Stimulated activated CD8-positive, alpha-beta memory T cell treated with anti-CD3 and anti-CD28 coated beads, Interleukin-2, amount 100 ng/mL, for 1 hour (primary cell): ENCODE results near the gene TREML4.
"Not testable (repeated sequence)": the region's sequence is repeated elsewhere in the genome, so short reads cannot be mapped to it uniquely, and the experiment has no call there.

ENCODE experiments used
- DNase-seq, 2 donors: peaks; one replicate each; pipeline ENCODE4 v3.0.0-alpha.2; 2020; ENCODE audit warnings: low read depth in 2 of 2

The TREML4 gene, protein sequence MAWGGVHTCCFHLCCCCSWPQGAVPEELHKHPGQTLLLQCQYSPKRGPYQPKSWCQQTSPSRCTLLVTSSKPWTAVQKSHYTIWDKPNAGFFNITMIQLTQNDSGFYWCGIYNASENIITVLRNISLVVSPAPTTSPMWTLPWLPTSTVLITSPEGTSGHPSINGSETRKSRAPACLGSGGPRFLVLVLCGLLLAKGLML

GRCh38 chr6:41228096-41228495, at the start of gene TREML4:
TSS of gene TREML4 (plus strand) at chr6:41228349. CDS start at chr6:41228428, 79 bp downstream.
- no peak for DNase-seq

DNA sequence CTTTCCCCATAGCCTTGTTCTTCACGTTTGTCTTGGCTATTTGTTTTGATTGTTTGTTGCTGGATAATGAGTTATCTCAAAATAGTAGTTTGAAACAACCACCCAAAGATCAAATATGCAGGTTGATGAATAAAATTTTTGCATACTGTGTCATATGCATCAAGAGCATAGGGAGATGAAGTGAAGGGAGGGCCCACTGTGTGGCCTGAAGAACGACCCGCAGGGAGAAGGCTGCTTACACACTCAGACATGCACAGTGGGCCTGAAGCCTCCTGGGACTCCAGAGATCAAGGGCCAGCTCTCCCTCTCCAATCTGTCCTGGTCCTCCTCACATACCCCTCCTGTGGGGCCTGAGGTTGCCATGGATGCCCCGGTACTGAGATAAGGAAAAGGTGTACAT, 49.0 kb upstream of the TREML4 start:
- DNase-seq: no peak

DNA sequence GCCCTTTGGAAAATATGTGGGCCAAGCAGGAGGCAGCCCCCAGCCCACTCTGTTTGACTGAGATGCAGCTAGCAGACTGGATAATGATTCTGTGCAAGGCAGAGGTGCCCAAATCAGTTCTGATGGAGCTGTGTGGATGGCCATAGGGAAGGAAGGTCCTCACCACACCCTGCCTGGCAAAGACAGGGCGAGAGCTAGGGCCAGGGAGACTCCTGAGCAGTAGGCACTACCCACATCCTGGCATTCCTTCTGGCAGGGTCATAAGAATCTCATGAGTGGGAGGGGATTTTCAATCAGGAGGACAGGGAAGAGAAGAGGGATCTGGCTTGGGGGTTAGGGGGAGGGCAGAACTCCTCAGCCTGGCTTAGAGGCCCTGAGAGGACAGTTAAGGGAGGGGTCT, 46.6 kb upstream of the TREML4 start:
- DNase-seq: no peak

GRCh38 chr6:41182069-41183034, 45.8 kb upstream of the TREML4 start:
- no peak for DNase-seq

- no peak for DNase-seq
Observed at GRCh38 chr6:41184761-41185160, 43.4 kb upstream of the TREML4 start.

- no peak for DNase-seq
Observed at GRCh38 chr6:41186031-41186562, 42.1 kb upstream of the TREML4 start.

GRCh38 chr6:41187924-41188886, 39.9 kb upstream of the TREML4 start:
- DNase-seq: no peak

- not testable (repeated sequence) for DNase-seq
Observed at GRCh38 chr6:41189046-41189445, 39.1 kb upstream of the TREML4 start.

DNA sequence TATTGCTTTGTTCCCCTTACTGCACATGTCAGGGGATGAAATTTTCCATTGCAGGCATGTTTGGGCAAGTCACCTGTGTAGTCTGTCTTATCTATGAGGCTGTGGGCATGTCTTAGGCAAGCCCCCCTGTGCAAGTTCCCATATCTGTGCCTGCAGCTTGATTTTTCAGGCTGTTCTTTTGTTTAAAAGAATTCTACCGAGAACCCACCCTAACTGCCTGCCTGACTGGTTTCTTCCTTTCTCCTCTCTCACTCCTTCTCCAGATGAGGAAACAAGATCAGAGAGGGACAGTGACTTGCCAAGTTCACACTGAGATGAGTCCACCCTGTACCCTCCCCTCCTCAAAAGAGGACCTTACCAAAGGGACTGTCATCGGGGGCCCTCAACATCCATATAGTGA, 38.2 kb upstream of the TREML4 start:
- DNase-seq: no peak

DNA sequence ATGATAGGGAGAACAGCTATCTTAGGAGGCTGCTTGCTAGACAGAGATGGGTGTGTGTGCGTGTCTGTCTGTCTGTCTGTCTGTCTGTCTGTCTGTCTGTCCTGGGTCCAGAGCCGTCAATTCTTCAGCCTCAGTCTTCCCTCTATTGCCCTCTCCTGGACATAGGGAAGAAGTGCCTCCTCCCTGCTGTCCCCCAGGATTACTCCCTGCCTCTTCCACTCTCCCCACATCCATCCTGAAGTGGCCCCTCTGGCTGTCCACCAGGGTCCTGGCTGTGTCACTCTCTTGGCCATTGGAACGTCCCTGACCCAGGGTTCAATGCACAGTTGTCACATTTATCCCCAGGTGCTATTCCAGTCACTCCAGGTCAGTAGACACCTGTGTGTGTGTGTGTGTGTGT, 37.4 kb upstream of the TREML4 start:
- DNase-seq: no peak

DNA sequence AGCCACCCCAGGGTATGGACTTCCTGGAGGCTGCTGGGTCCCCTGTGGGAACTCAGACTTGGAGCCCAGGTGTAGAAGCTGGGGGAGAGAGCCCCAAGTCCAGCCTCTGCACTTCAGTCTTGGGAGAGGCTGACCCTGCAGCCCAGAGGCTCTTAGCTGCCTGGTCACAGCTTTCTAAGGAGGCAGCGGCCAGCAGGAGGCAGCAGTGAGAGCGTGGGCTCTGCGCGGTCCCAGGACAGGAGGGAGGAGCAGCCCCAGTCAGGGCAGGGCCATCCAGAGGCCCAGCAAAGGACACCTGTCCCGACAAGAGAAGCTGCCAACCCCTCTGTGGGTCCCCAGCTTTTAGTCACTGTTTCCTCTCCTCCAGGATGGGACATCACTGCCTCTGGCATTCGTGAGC, 36.6 kb upstream of the TREML4 start:
- no peak for DNase-seq

DNA sequence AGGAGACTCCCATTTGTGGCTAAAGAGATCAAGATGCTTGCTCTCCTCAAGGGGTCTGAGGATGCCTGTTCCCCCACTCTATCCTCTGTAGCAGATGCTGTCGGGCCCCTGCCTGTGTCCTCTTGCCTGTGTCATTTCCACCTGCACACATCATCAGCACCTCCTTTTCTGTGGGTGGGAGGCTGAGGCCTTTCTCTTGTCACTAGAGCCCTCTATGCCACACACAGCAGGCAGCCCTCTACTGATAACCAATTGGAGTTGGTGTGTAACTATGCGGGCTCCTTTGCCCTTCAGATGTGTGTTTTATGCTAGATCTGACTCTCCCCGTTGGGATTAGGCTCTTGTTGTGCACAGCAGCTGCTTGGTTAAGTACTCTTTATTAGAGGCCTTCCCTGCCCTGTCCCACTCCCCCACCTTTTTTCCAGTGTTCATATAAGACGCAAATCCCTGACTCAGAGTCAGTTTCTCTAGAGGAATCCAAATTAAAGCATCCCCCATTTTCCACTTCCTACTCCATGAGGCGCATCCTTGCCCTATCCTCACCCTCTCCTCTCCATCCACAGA, 34.9 kb upstream of the TREML4 start:
- no peak for DNase-seq

GRCh38 chr6:41193884-41194283, 34.3 kb upstream of the TREML4 start:
- DNase-seq: no peak

GRCh38 chr6:41194386-41194785, 33.8 kb upstream of the TREML4 start:
- DNase-seq: no peak

GRCh38 chr6:41197234-41197633, 30.9 kb upstream of the TREML4 start:
- no peak for DNase-seq

GRCh38 chr6:41199552-41200246, 28.4 kb upstream of the TREML4 start:
- no peak for DNase-seq

DNA sequence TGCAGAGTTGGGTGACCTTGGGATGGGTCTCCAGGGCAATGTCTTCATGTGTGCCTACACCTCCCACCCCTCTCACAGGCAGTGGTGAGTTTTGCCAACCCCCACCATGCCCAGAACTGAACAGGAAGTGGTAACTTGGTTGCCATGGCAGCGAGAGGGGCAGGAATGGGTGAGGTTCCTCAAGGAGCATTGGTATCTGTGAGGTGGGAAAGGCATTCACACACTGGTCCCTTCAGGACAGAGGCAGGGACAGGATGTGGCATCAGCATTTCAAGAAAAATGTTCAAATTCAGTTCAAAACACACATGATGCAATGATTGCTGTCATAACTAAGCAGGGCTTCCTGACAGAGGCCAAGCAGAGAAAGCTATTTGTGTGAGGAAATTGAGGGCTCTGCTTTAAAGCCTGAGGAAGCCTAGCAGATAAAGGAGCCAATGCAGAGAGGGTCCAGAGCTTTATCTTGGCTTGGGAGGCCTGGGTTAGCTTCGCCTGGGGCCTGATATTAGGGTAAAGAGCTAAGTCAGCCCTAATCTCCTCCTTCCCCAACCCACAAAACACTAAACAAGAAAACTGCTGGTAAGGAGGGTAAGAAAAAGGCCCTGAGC, 27.8 kb upstream of the TREML4 start:
- DNase-seq: peak; percentile 20 to 40

- no peak for DNase-seq
Observed at GRCh38 chr6:41200901-41201763, 27.0 kb upstream of the TREML4 start, which contains the start of gene TREML2. TSS of gene TREML2 (minus strand) at chr6:41201149. CDS start at chr6:41201008, 141 bp downstream.

GRCh38 chr6:41201764-41202173, 26.4 kb upstream of the TREML4 start:
- no peak for DNase-seq
